Measurements from ENCODE around the gene NCKAP1. TPM values are rescaled to one million over a fixed set of nuclear protein-coding genes. Genes with fewer than 3 reads are reported as not detected.

NCKAP1 gene
- total and polyA plus RNA-seq, 2 of the 4 experiments (the other 2 are of a cell fraction) = 91.1 to 160 TPM

- no peak overlapping the region for H3K9ac ChIP-seq (ENCODE audit: low read depth, low read length)
- ChIA-PET CTCF (no interaction called here), POLR2A (ENCODE audit: unreplicated experiment) (no interaction called here)
- H3K9me3 ChIP-seq (ENCODE audit: control insufficient read depth, insufficient read depth, low read length) = no peaks in the 10 kb centered on the region
- BruUV-seq (replicated peaks) = no TSS peak
- TF ChIP-seq NFE2L2 (IDR thresholded peaks at IDR 0.05; ENCODE audit: low read depth, low read length) = no peak
- no peak for TF ChIP-seq BHLHE40 (IDR thresholded peaks at IDR 0.05; ENCODE audit: low read depth, low read length)
- no peak for TF ChIP-seq RFX5 (IDR thresholded peaks at IDR 0.05; ENCODE audit: low read depth, low read length)
- no peak for TF ChIP-seq CEBPB (IDR thresholded peaks at IDR 0.05; ENCODE audit: low read depth, low read length)
- no peak for TF ChIP-seq RAD21 (IDR thresholded peaks at IDR 0.05; ENCODE audit: low read length)
- no peak for TF ChIP-seq USF2 (IDR thresholded peaks at IDR 0.05; ENCODE audit: low read depth, low read length)
- no peak for TF ChIP-seq MXI1 (IDR thresholded peaks at IDR 0.05; ENCODE audit: borderline replicate concordance, low read depth, low read length)
- no peak for TF ChIP-seq SMC3 (IDR thresholded peaks at IDR 0.05; ENCODE audit: low read depth, low read length)
- no peak for TF ChIP-seq CTCF (conservative IDR thresholded peaks at IDR 0.05; ENCODE audit: low read depth, low read length)
- no peak for TF ChIP-seq POLR2A (IDR thresholded peaks at IDR 0.05; ENCODE audit: low read depth, low read length)
- no peak for TF ChIP-seq RCOR1 (IDR thresholded peaks at IDR 0.05; ENCODE audit: insufficient replicate concordance, low read length)
- no peak for TF ChIP-seq CHD1 (IDR thresholded peaks at IDR 0.05; ENCODE audit: low read depth, low read length)
- no peak for TF ChIP-seq MAZ (IDR thresholded peaks at IDR 0.05; ENCODE audit: borderline replicate concordance, low read depth, low read length)
- H3K9me1 ChIP-seq (ENCODE audit: insufficient read depth, low read length) = peaks cover 6% of the 10 kb centered on the region
- dilution Hi-C loops (cut with HindIII; ENCODE audit: low sequenced_read_pairs, unreplicated experiment) = no loop called here
- peaks cover 6% of the 10 kb centered on the region for H3K4me1 ChIP-seq (ENCODE audit: control insufficient read depth, insufficient read depth, low read length)
- H3K79me1 ChIP-seq (ENCODE audit: low read depth in 1 of 2, low read length in 2 of 2) = peaks cover 22 to 45% of the 10 kb centered on the region in 2 experiments
- H2BK15ac ChIP-seq (ENCODE audit: low read depth, low read length) = no peak overlapping the region
- H2AK9ac ChIP-seq (replicated peaks; ENCODE audit: low read depth, low read length, poor library complexity) = no peak overlapping the region
- H3K18ac ChIP-seq (ENCODE audit: low read depth, low read length) = no peak overlapping the region
- no peak for ATAC-seq (ENCODE audit: low read depth)
- no peaks in the 10 kb centered on the region for H3K27me3 ChIP-seq (ENCODE audit: control insufficient read depth, insufficient read depth, low read length)
- no peak overlapping the region for H3K27ac ChIP-seq (ENCODE audit: insufficient read depth, low read length)
- no peak overlapping the region for H3K4me3 ChIP-seq (ENCODE audit: insufficient read depth, low read depth, low read length)
- intact Hi-C loops (cut with micrococcal nuclease) = no loop called here
- H3K4me2 ChIP-seq (ENCODE audit: low read depth, low read length) = no peak overlapping the region
- H2AFZ ChIP-seq (replicated peaks; ENCODE audit: low read length, poor library complexity) = no peak overlapping the region
- H3K23ac ChIP-seq (ENCODE audit: low read depth, low read length) = no peak overlapping the region
- H3K56ac ChIP-seq (ENCODE audit: extremely low read depth, insufficient read depth, low read length) = no peak overlapping the region
- in situ Hi-C loops (cut with MboI; ENCODE audit: low sequenced_read_pairs) = no loop called here
- no CpG with 5 or more reads among the region's 1 CpG for WGBS, 2 experiments (ENCODE audit: extremely low coverage in 2 of 2, insufficient read length in 1 of 2)
- peaks cover 63% of the 10 kb centered on the region for H4K20me1 ChIP-seq (ENCODE audit: insufficient read depth, low read length)
- no peak overlapping the region for H2BK5ac ChIP-seq (ENCODE audit: low read depth, low read length, poor library complexity, severe bottlenecking)
- no peak overlapping the region for H2BK20ac ChIP-seq (ENCODE audit: low read depth, low read length)
- no peak overlapping the region for H4K5ac ChIP-seq (ENCODE audit: low read depth, low read length)
- no peak overlapping the region for H3K14ac ChIP-seq (replicated peaks; ENCODE audit: low read depth, low read length)
- no peak overlapping the region for H2BK120ac ChIP-seq (ENCODE audit: low read depth, low read length)
- no peak overlapping the region for H2AK5ac ChIP-seq (ENCODE audit: low read depth, low read length)
- no peak for DNase-seq
- H3K4ac ChIP-seq (ENCODE audit: low read depth, low read length) = no peak overlapping the region
- H4K8ac ChIP-seq (ENCODE audit: low read depth in 2 of 2, low read length in 2 of 2) = no peak overlapping the region
- no peak overlapping the region for H4K91ac ChIP-seq (ENCODE audit: insufficient read depth, low read depth, low read length)
- peaks cover 14% of the 10 kb centered on the region for H3K36me3 ChIP-seq (ENCODE audit: control insufficient read depth, insufficient read depth, low read length)
These were observed 18.4 kb downstream of the NCKAP1 start for GRCh38 chr2:183019718-183020442.
